ENCODE results near the gene PDXDC1.
"Not testable (repeated sequence)": the region's sequence is repeated elsewhere in the genome, so short reads cannot be mapped to it uniquely, and the experiment has no call there.

Gene PDXDC1

DNA sequence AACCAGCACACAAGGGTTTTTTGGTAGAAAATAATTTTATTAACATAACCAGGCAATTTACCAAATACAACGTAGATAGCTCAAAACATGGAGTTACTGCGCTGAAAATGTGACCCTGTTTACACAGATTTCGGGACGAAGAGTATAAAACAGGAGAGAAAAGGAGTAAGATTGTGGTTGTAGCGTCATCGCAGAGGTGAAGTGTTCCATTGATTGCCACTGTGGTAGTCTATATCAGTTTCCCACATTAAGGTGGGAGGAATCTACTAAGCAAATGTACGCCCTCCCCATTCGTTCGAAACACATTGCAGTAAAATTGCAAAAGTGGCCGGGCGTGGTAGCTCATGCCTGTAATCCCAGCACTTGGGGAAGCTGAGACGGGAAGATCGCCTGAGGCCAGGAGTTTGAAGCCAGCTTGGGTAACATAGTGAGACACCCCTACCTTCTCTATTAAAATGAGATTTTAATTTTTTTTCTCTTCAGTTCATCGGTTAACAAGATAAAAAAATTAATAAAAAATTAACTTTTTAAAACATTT is 972 bp upstream of the PDXDC1 start:
- not testable (repeated sequence) for DNase-seq

DNA sequence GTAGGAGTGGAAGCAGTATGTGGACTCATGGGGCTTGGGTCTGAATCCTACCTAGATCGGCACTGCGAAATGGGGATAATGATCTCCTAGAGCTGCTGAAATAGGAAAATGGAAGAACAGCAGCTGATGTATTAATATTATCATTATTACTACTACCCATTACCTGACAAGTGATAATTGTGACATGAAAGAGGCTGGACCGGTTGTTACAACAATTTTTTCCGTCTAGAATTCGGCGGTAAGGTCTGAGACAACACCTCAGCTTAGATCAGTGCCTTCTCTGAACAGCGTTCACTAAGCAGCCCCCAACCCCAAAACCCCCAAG is 533 bp upstream of the PDXDC1 start:
- DNase-seq: not testable (repeated sequence)

GRCh38 chr16:14975418-14976194 is 780 bp downstream of the PDXDC1 start:
- not testable (repeated sequence) for DNase-seq

- not testable (repeated sequence) for DNase-seq
Measured at GRCh38 chr16:14976971-14977736, 2.3 kb downstream of the PDXDC1 start.

- DNase-seq: not testable (repeated sequence)
Measured at GRCh38 chr16:14978281-14978680, 3.5 kb downstream of the PDXDC1 start.

DNA sequence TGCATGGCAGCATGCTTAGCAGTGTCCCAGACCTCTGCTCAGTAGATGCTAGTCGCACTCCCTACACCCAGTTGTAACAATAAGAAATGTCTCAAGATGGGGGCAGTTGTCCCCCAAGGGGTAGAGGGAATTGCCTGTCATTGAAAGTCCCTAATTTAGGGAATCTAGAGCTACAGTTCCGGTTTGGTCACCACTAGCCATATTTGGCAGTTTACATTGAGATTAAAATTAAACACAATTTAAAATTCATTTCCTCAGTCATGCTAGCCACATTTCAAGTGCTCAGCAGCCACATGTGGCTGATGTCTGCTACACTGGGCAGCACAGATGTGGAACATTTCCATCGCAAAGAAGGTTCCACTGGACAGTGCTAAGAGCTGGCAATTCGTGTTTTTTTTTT is 4.1 kb downstream of the PDXDC1 start:
- DNase-seq: not testable (repeated sequence)

GRCh38 chr16:14981234-14981633 is 6.4 kb downstream of the PDXDC1 start:
- DNase-seq: not testable (repeated sequence)

DNA sequence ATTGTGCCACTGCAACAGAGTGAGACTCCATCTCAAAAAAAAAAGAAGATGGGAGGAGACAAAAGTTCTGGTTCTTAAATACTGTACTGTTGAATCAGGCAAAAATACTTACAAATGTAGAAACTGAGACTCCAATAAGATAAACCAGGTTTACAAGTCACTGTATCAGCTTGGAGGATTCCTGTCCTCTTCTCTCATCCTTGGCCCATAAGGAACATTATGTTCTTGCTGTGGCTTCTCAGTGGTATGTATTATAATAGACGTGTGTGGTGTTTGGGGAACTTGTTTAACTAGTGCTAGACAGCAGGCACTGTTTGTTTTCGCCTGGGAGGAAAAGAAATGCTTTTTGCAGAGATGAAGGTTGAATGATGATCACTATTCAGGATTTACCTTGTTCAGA is 7.7 kb downstream of the PDXDC1 start:
- not testable (repeated sequence) for DNase-seq

DNA sequence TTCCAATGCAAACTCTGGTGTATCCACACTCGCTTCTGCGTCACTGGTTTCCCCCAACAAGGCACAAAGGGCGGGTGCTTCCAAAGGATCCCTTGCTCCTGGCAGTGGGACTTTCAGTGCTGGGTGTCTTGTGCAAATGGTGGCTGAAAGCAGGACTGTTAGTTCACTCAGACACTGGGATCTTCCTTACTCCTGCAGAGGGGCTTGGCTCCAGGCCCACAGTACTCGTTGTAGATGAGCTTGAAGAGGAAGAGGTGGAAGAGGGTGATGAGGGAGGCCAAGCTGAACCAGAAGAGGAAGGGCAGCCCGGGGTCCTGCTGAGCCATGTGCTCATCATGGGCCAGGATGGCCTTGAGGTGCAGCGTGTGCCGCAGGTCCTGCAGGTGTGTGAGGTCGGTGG is 13.3 kb downstream of the PDXDC1 start:
- DNase-seq: not testable (repeated sequence)

DNA sequence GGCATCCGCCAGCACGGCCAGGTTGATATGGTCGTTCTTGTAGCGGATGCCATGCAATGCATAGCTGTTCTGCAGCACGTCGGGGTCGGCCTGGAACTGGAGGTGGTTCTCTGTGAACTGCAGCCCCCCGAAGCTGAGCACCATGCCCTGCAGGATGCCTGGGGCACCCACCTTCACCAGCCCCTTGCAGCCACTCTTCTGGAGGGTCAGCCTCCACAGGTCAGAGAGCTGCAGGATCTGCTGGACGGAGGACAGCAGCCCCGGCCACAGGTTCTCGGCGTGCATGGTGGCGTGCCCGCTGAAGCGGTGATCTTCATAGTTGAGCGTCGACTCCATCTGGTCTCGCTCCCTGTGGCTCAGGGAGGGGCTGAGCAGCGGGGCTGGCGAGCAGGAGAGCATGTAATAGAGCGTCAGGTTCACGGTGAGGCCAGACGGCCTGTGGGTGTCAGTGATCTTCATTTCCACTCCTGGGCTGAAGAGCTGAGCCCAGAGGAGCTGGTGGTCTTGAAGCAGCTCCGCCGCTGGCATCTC is 13.9 kb downstream of the PDXDC1 start:
- not testable (repeated sequence) for DNase-seq

GRCh38 chr16:14989291-14990281 is 14.8 kb downstream of the PDXDC1 start:
- not testable (repeated sequence) for DNase-seq

DNA sequence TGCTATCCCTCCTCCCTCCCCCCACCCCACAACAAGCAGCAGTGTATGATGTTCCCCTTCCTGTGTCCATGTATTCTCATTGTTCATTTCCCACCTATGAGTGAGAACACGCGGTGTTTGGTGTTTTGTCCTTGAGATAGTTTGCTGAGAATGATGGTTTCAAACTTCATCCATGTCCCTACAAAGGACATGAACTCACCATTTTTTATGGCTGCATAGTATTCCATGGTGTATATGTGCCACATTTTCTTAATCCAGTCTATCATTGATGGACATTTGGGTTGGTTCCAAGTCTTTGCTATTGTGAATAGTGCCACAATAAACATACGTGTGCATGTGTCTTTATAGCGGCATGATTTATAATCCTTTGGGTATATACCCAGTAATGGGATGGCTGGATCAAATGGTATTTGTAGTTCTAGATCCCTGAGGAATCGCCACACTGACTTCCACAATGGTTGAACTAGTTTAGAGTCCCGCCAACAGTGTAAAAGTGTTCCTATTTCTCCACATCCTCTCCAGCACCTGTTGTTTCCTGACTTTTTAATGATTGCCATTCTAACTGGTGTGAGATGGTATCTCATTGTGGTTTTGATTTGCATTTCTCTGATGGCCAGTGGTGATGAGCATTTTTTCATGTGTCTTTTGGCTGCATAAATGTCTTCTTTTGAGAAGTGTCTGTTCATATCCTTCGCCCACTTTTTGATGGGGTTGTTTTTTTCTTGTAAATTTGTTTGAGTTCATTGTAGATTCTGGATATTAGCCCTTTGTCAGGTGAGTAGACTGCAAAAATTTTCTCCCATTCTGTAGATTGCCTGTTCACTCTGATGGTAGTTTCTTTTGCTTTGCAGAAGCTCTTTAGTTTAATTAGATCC is 18.7 kb downstream of the PDXDC1 start:
- DNase-seq: not testable (repeated sequence)

- DNase-seq: not testable (repeated sequence)
Measured at GRCh38 chr16:14996702-14997101, 21.9 kb downstream of the PDXDC1 start.

- DNase-seq: not testable (repeated sequence)
Measured at GRCh38 chr16:14998300-14998699, 23.5 kb downstream of the PDXDC1 start.

GRCh38 chr16:14999845-15000244 is 25.0 kb downstream of the PDXDC1 start:
- not testable (repeated sequence) for DNase-seq

- not testable (repeated sequence) for DNase-seq
Measured at GRCh38 chr16:15002448-15002847, 27.6 kb downstream of the PDXDC1 start.

- DNase-seq: not testable (repeated sequence)
Measured at GRCh38 chr16:15005357-15006132, 30.7 kb downstream of the PDXDC1 start.

DNA sequence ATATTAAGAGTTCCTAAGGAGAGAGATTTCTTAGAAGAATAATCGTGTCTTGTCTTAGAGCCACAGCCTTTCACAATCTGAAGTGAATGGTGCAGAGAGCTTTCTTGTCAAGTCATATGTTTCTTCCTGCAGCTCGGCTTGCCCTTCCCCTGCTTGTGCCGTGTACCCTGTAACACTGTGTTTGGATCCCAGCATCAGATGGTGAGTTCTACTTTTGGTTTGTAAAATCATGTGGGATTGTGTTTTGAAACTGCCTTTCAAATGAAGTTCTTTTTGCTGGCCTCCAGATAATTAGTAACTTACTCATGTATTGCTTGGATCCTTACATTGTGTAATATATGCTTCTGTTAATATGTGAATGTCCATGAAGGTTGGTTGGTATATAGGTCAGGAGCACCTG is 33.8 kb downstream of the PDXDC1 start:
- not testable (repeated sequence) for DNase-seq

DNA sequence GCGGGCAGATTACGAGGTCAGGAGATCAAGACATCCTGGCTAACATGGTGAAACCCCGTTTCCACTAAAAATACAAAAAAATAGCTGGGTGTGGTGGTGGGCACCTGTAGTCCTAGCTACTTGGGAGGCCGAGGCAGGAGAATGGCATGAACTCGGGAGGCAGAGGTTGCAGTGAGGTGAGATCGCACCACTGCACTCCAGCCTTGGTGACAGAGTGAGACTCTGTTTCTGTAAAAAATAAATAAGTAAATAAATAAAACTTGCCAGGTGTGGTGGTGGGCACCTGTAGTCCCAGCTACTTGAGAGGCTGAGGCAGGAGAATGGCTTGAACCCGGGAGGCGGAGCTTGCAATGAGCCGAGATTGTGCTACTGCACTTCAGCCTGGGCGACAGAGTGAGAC is 38.1 kb downstream of the PDXDC1 start:
- DNase-seq: not testable (repeated sequence)

DNA sequence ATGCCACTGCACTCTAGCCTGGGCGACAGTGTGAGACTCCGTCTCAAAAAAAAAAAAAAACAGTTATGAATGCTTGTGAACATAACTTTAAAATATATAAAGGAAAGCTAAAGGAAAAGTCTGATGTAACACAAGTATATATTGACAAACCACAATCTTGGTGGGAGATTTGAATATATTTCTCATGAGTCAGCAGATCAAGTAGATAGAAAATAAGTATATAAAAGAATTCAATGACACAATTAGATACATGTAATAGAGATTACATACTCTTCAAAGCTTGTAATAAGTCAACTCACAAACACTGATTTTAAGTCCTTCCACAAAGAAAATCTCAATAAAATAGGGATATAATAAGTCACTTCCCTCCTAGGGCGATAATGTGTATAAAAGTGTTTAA is 40.8 kb downstream of the PDXDC1 start:
- not testable (repeated sequence) for DNase-seq
